PC-9 (cell line): ENCODE data around the gene KDM4B. TPM values are rescaled to one million over a fixed set of nuclear protein-coding genes. Genes with fewer than 3 reads are reported as not detected.

ENCODE experiments used
- BruUV-seq: library from RNA; stranded (reverse); fragments of 400-500 nt; replicated peaks from 2 replicates; lab custom pipeline; 2021; lab: Mats Ljungman, UMichigan
- CTCF ChIA-PET: fragments of 300-600 bp; sonication (Branson Sonifier 250); formaldehyde crosslinking; loops from one replicate; lab custom pipeline; 2022; ENCODE audit warnings: antibody characterized with exemption; lab: Charles Lee
- POLR2A ChIA-PET: fragments of 300-600 bp; sonication (Branson Sonifier 250); formaldehyde crosslinking; loops from one replicate; lab custom pipeline; 2022; ENCODE audit warnings: antibody characterized with exemption; ENCODE audit not compliant: unreplicated experiment; lab: Charles Lee
- DNase-seq, 2 experiments: peaks; one replicate each; pipeline versions ENCODE4 v3.0.0 to v3.0.0-alpha.2; 2015 to 2022; ENCODE audit warnings: mixed read lengths in 1 of 2
- H2AFZ ChIP-seq: fragments of 200-600 bp; sonication (generic); 2 replicates; pipeline ENCODE4 v1.8.1; 2017; ENCODE audit warnings: antibody characterized with exemption
- H3F3A ChIP-seq: fragments of 200-600 bp; sonication (generic); 2 replicates; pipeline ENCODE4 v1.8.1; 2017; ENCODE audit warnings: antibody characterized with exemption, mild to moderate bottlenecking, low read depth; ENCODE audit not compliant: insufficient read depth
- H3K27ac ChIP-seq: fragments of 200-600 bp; sonication (generic); 2 replicates; pipeline ENCODE4 v1.6.1; 2016; ENCODE audit warnings: mixed run types
- H3K27me3 ChIP-seq: fragments of 200-600 bp; sonication (generic); 2 replicates; pipeline ENCODE4 v1.6.1; 2016; ENCODE audit warnings: low read depth, mixed run types; ENCODE audit not compliant: insufficient read depth
- H3K36me3 ChIP-seq: fragments of 200-600 bp; sonication (generic); 2 replicates; pipeline ENCODE4 v1.6.1; 2016; ENCODE audit warnings: low read depth, mixed run types
- H3K4me1 ChIP-seq: fragments of 200-600 bp; sonication (generic); replicated peaks from 2 replicates; pipeline ENCODE4 v1.6.1; 2016; ENCODE audit warnings: mixed run types; ENCODE audit not compliant: insufficient read depth
- H3K4me2 ChIP-seq: fragments of 200-600 bp; sonication (generic); 2 replicates; pipeline ENCODE4 v1.6.1; 2017; ENCODE audit warnings: mixed run types
- H3K4me3 ChIP-seq: fragments of 200-600 bp; sonication (generic); 2 replicates; pipeline ENCODE4 v1.6.1; 2016; ENCODE audit warnings: mixed run types
- H3K79me2 ChIP-seq: fragments of 200-600 bp; sonication (generic); 2 replicates; pipeline ENCODE4 v1.6.1; 2017; ENCODE audit warnings: low read depth, mixed run types
- H3K9me2 ChIP-seq: fragments of 200-600 bp; sonication (generic); 2 replicates; pipeline ENCODE4 v1.8.1; 2017; ENCODE audit warnings: mild to moderate bottlenecking; ENCODE audit not compliant: insufficient read depth
- H3K9me3 ChIP-seq: fragments of 200-600 bp; sonication (generic); 2 replicates; pipeline ENCODE4 v1.8.1; 2016; ENCODE audit warnings: low read depth; ENCODE audit not compliant: insufficient read depth
- H4K20me1 ChIP-seq: fragments of 200-600 bp; sonication (generic); 2 replicates; pipeline ENCODE4 v1.8.1; 2017; ENCODE audit not compliant: insufficient read depth
- EZH2 ChIP-seq: fragments of 200-600 bp; sonication (generic); IDR thresholded peaks from 2 replicates; pipeline ENCODE4 v1.8.0; 2017; ENCODE audit warnings: antibody characterized with exemption, low read depth
- intact Hi-C: fragments of 100-400 bp; cut with micrococcal nuclease; formaldehyde crosslinking; loops from one replicate; pipeline ENCODE4 v1.10.0; 2022; ENCODE audit not compliant: unreplicated experiment
- total RNA-seq: library from RNA; stranded (reverse); gene quantifications from 2 replicates; pipeline ENCODE4 v1.2.3, GENCODE V29; 2021
- TF ChIP-seq, protein P1 (sequence below): fragments of 200-600 bp; sonication (generic); conservative IDR thresholded peaks from 2 replicates; pipeline ENCODE4 v1.6.1; 2017; ENCODE audit warnings: mixed run types, antibody characterized with exemption, mild to moderate bottlenecking, moderate library complexity

The KDM4B gene
- total RNA-seq, 1 experiment from 2014 or later = 19.5 TPM

DNA sequence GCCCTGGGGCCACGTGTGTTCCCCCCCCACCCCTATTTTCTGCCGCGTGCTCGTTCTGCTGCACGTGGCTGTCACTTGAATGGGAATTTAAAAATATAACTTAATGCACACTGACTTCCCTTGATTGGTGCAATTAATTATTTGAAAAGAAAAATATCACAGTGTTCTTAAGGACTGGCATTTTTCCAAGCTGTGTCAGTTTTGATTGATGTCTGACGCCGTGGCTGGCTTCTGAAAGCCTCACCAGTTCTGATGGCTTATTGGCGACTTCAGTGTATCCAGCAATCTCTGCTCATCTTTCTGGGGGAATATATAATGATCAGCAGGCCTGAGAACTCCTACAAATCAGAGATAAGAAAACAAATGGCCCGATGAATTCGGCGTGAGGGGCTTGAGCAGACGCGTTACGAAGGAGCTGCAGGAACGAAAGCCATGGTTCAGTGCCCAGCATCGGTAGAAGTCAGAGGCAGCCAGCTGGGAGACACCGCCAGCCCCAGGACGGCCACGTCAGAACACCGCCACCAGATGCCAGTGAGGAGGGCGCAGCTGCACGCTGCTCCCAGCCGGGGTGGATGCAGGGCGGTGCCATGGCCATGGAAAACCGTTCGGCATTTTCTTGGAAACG is 111.2 kb downstream of the KDM4B start:
- POLR2A ChIA-PET = no interaction called here
- H2AFZ ChIP-seq = no peak overlapping the region
- no peaks in the 10 kb centered on the region for H3K79me2 ChIP-seq
- no peaks in the 10 kb centered on the region for H4K20me1 ChIP-seq
- intact Hi-C loops = no loop called here
- H3K36me3 ChIP-seq = no peaks in the 10 kb centered on the region
- H3F3A ChIP-seq = no peaks in the 10 kb centered on the region
- H3K9me2 ChIP-seq = no peaks in the 10 kb centered on the region
- H3K4me1 ChIP-seq = no peaks in the 10 kb centered on the region
- H3K27me3 ChIP-seq = no peaks in the 10 kb centered on the region
- TF ChIP-seq, protein P1, sequence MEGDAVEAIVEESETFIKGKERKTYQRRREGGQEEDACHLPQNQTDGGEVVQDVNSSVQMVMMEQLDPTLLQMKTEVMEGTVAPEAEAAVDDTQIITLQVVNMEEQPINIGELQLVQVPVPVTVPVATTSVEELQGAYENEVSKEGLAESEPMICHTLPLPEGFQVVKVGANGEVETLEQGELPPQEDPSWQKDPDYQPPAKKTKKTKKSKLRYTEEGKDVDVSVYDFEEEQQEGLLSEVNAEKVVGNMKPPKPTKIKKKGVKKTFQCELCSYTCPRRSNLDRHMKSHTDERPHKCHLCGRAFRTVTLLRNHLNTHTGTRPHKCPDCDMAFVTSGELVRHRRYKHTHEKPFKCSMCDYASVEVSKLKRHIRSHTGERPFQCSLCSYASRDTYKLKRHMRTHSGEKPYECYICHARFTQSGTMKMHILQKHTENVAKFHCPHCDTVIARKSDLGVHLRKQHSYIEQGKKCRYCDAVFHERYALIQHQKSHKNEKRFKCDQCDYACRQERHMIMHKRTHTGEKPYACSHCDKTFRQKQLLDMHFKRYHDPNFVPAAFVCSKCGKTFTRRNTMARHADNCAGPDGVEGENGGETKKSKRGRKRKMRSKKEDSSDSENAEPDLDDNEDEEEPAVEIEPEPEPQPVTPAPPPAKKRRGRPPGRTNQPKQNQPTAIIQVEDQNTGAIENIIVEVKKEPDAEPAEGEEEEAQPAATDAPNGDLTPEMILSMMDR = no peak
- no peak for TF ChIP-seq EZH2
- H3K9me3 ChIP-seq = no peaks in the 10 kb centered on the region
- H3K27ac ChIP-seq = no peak overlapping the region
- H3K4me3 ChIP-seq = no peak overlapping the region
- CTCF ChIA-PET = no interaction called here
- no peak overlapping the region for H3K4me2 ChIP-seq
- no peak for DNase-seq
- BruUV-seq = no TSS peak

DNA sequence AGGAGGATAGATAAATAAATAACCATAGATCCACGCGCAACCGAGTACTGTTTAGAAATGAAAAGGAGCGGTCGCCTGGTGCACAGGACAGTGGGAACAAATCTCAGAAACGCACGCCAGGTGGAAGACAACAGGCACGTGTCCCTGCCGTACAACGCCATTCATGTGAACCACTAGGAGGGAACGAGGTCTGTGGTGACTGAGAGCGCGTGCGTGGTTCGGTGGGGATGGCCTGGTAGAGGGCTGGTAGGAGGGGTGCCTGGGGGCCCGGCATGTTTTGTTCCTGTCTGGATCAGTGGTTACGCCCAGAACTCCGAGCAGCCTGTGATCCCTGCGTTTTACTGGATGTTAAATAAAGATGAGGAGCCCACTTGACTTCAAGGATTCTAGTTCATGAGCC is 111.9 kb downstream of the KDM4B start:
- intact Hi-C loops = no loop called here

DNA sequence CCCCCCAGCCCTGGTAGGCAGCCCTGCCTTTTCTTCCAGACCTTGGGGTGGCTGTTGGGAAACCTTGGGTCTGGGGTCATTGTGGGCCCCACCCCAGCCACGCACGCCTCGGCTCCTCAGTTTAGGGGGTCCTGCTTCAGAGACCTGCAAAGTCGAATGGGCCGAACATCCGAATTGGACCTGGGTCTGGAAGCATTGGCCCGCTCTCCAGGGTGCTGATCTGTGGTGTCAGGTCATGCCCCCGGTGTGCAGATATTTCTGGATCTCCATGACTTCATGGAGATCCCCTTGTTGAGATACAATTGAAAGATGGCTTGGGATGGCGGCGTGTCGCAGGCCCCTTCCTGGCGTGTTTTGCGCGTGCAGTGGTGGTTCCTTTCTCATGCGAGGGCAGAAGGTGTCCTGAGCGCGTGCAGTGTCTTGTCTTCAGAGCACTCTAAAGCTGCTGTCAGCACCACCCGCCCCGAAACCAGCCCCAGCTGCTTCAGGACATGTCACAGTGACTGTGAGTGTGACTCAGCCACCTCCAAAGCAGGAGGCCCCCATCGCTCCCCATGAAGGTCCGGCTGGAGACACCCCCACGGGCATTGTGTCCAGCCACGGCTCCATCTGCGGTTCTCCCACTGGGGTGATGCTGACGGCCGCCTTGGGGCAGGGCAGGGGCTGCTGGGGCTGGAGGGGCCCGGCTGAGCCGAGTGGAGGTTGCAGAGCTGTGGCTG is 112.7 kb downstream of the KDM4B start:
- no peaks in the 10 kb centered on the region for H3K27me3 ChIP-seq
- H3K27ac ChIP-seq = no peak overlapping the region
- no peaks in the 10 kb centered on the region for H3F3A ChIP-seq
- no peak for TF ChIP-seq EZH2
- TF ChIP-seq, protein P1 = no peak
- H4K20me1 ChIP-seq = no peaks in the 10 kb centered on the region
- BruUV-seq = no TSS peak
- H3K4me3 ChIP-seq = no peak overlapping the region
- H3K36me3 ChIP-seq = no peaks in the 10 kb centered on the region
- no peaks in the 10 kb centered on the region for H3K9me2 ChIP-seq
- CTCF ChIA-PET = no interaction called here
- DNase-seq = no peak
- H3K4me1 ChIP-seq = no peaks in the 10 kb centered on the region
- no peak overlapping the region for H2AFZ ChIP-seq
- no peaks in the 10 kb centered on the region for H3K79me2 ChIP-seq
- intact Hi-C loops = no loop called here
- POLR2A ChIA-PET = no interaction called here
- no peaks in the 10 kb centered on the region for H3K9me3 ChIP-seq
- H3K4me2 ChIP-seq = no peak overlapping the region

More for the DNA sequence above, 111.9 kb downstream of the KDM4B start:
- H3K9me3 ChIP-seq = no peaks in the 10 kb centered on the region
- no peak overlapping the region for H3K4me2 ChIP-seq
- H3K79me2 ChIP-seq = no peaks in the 10 kb centered on the region
- DNase-seq = no peak
- H3K36me3 ChIP-seq = no peaks in the 10 kb centered on the region
- no peaks in the 10 kb centered on the region for H3K4me1 ChIP-seq
- no peak overlapping the region for H3K27ac ChIP-seq
- H3K4me3 ChIP-seq = no peak overlapping the region
- ChIA-PET CTCF (no interaction called here), POLR2A (no interaction called here)
- H3K27me3 ChIP-seq = no peaks in the 10 kb centered on the region
- no peaks in the 10 kb centered on the region for H3F3A ChIP-seq
- no peaks in the 10 kb centered on the region for H4K20me1 ChIP-seq
- H3K9me2 ChIP-seq = no peaks in the 10 kb centered on the region
- no TSS peak for BruUV-seq
- no peak overlapping the region for H2AFZ ChIP-seq
- TF ChIP-seq, protein P1 = no peak
- TF ChIP-seq EZH2 = no peak
